WERI-Rb-1 (cell line): Measurements from ENCODE around the gene ANOS1.
A peak's percentile ranks its signal among the peaks of the same experiment; 100 is the strongest.

Experiments used
- DNase-seq: peaks from one replicate; pipeline ENCODE4 v3.0.0-alpha.2; 2020
- H3K27ac ChIP-seq: fragments of 250-450 bp; sonication (Bioruptor Pico); 2 replicates; pipeline ENCODE4 v1.5.1; 2020; ENCODE audit warnings: mild to moderate bottlenecking, moderate library complexity
- H3K27me3 ChIP-seq: fragments of 250-450 bp; sonication (Bioruptor Pico); 2 replicates; pipeline ENCODE4 v1.5.1; 2021; ENCODE audit warnings: mild to moderate bottlenecking, low read depth, moderate library complexity; ENCODE audit not compliant: insufficient read depth, severe bottlenecking
- H3K36me3 ChIP-seq: fragments of 250-450 bp; sonication (Bioruptor Pico); 2 replicates; pipeline ENCODE4 v1.5.1; 2020; ENCODE audit warnings: mild to moderate bottlenecking, moderate library complexity
- H3K4me3 ChIP-seq: 2 replicates; pipeline ENCODE4 v1.5.1; 2011; ENCODE audit warnings: low read depth, mild to moderate bottlenecking, control low read depth, low read length
- H3K9me3 ChIP-seq: fragments of 250-450 bp; sonication (Bioruptor Pico); 2 replicates; pipeline ENCODE4 v1.5.1; 2021; ENCODE audit warnings: mild to moderate bottlenecking, moderate library complexity; ENCODE audit not compliant: severe bottlenecking
- CTCF ChIP-seq: IDR thresholded peaks from 2 replicates; pipeline ENCODE4 v1.5.1; 2011; ENCODE audit warnings: low read depth, mild to moderate bottlenecking, control low read depth, inconsistent platforms, low read length

ANOS1 gene

GRCh38 chrX:8755116-8755515 lies 23.2 kb upstream of the ANOS1 start:
- Histone ChIP-seq H3K27ac (no peak overlapping the region), H3K36me3 (no peaks in the 10 kb centered on the region), H3K9me3 (no peaks in the 10 kb centered on the region), H3K4me3 (no peak overlapping the region), H3K27me3 (peaks cover 12% of the 10 kb centered on the region)
- peak; percentile 42 for DNase-seq
- peak; percentile 63 for TF ChIP-seq CTCF

GRCh38 chrX:8749697-8750096 lies 17.8 kb upstream of the ANOS1 start:
- H3K36me3 ChIP-seq: no peaks in the 10 kb centered on the region
- TF ChIP-seq CTCF: no peak
- H3K27ac ChIP-seq: no peak overlapping the region
- H3K9me3 ChIP-seq: no peaks in the 10 kb centered on the region
- no peak overlapping the region for H3K4me3 ChIP-seq
- no peak for DNase-seq
- peaks cover 18% of the 10 kb centered on the region for H3K27me3 ChIP-seq

- TF ChIP-seq CTCF: peak; percentile 73
- Histone ChIP-seq H3K27me3 (peaks cover 18% of the 10 kb centered on the region), H3K27ac (no peak overlapping the region), H3K36me3 (no peaks in the 10 kb centered on the region), H3K4me3 (no peak overlapping the region), H3K9me3 (no peaks in the 10 kb centered on the region)
- DNase-seq: no peak
Measured at GRCh38 chrX:8748855-8749254, 16.9 kb upstream of the ANOS1 start.

GRCh38 chrX:8743126-8743732 lies 11.3 kb upstream of the ANOS1 start:
- no peak overlapping the region for H3K27ac ChIP-seq
- TF ChIP-seq CTCF: peak; percentile 73
- no peaks in the 10 kb centered on the region for H3K36me3 ChIP-seq
- peaks cover 5% of the 10 kb centered on the region for H3K27me3 ChIP-seq
- H3K9me3 ChIP-seq: no peaks in the 10 kb centered on the region
- DNase-seq: peak; percentile 54
- no peak overlapping the region for H3K4me3 ChIP-seq

GRCh38 chrX:8741981-8742380 lies 10.0 kb upstream of the ANOS1 start:
- H3K27ac ChIP-seq: no peak overlapping the region
- H3K36me3 ChIP-seq: no peaks in the 10 kb centered on the region
- H3K4me3 ChIP-seq: no peak overlapping the region
- no peaks in the 10 kb centered on the region for H3K9me3 ChIP-seq
- TF ChIP-seq CTCF: no peak
- H3K27me3 ChIP-seq: peaks cover 3% of the 10 kb centered on the region
- no peak for DNase-seq

GRCh38 chrX:8738588-8739189 lies 6.8 kb upstream of the ANOS1 start:
- Histone ChIP-seq H3K36me3 (no peaks in the 10 kb centered on the region), H3K9me3 (no peaks in the 10 kb centered on the region), H3K4me3 (no peak overlapping the region), H3K27ac (no peak overlapping the region), H3K27me3 (no peaks in the 10 kb centered on the region)
- TF ChIP-seq CTCF: peak; percentile 57
- peak; percentile 45 for DNase-seq
